ENCODE data around the gene CBX7.

The CBX7 gene

DNA sequence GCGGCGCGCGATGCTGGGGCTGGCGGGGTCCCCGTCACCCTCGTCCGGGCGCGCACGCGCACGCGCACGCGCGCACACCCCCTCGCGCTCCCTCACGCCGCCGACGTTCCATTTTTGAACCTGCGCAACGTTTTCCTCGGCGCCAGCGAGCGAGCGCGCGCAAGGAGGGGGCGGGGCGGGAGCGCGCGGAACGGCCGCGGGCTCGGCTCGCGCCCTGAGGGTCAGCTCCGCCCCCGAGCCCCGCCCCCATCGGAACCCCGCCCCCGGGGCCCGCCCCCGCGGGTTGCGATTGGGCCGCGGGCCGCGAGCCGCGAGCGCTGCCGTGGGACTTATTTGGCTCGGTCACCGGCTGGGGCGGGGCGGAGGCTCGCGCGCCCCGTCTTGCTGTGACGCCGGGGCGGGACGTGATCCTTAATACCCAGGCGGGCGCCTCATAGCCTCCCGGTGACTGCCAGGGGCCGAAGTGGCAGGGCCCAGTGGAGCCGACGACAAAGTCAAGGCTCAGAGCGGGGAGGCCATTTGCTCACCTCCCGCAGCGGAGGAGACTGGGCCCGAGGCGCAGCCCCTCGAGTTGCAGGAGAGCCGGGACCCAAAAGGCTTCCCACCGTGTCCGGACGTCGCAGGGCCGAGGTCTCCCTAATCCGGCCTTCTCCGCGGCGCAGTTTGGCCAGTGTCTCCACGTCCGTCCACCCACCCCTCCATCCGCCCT lies at the start of gene CBX7:
CBX7 (minus strand) TSS at position 170 of the 709 bp plus-strand sequence. CDS start 236 bp downstream, outside the sequence.
- peak; percentile 56 for DNase-seq

- no peak for DNase-seq
These were observed 45.1 kb upstream of the CBX7 start for GRCh38 chr22:39197578-39197977.

DNA sequence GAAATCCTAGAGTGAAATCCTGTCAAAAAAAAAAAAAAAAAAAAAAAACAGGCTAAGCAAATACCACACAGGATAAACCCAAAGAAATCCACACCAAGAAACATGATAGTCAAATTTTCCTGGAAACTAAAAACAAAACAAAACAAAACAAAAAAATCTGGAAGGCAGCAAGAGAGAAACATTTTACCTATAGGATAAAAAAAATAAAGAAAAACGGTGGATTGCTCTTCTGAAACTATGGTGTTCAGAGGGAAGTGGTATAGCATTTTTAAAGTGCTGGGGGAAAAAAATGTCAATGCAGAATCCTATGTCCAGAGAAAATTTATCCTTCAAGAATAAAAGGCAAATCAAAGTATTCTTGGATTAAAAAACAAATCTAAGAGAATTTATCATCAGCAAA lies 41.6 kb upstream of the CBX7 start:
- DNase-seq, result no peak

GRCh38 chr22:39188809-39189208 lies 36.3 kb upstream of the CBX7 start:
- no peak for DNase-seq

DNA sequence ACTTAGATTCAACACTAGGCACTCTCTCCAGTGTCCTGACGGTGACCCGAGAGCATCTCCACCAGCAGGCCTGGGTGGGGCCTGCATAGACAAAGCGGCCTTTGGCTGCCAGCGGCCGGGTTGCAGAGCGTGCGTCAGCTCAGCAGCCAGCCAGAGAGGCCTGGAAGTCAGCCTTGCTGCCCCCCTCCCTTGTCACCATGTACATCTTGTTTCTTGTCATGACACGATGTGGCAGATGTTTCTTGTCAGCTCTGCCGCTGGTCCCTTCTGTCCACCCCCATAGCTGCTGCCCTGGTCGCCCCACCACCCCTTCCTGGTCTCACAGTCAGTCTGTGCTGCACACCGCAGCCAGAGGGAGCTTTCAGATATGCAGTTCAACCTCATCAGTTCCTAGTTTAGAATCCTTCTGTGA lies 33.1 kb upstream of the CBX7 start:
- no peak for DNase-seq

GRCh38 chr22:39184586-39185577 lies 32.4 kb upstream of the CBX7 start:
- DNase-seq, result no peak

- peak; percentile 49 for DNase-seq
These were observed 31.6 kb upstream of the CBX7 start for GRCh38 chr22:39183991-39184585.

DNA sequence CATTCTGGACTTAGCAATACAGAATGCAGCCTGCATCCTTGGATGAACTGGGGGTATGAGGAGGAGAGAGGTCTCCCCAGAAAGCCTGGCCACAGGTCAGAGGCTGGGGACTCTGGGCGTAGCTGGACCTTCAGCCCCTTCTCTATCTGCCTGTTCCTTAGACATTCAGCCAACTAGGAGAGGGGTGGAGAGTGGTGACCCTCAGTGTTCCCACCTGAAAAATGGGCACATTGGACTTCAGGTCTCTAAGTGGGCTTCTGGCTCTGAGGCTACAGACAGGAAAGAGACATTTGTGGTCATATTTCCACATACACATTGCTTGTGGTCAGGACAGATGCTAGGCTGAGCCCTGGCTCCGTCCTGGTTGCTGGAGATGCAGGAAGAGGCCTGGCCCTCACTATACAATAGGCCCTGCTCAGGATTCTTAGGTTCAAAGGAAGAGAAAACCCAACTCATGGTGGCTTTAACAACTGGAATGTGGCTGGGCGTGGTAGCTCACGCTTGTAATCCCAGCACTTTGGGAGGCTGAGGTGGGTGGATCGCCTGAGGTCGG lies 30.1 kb upstream of the CBX7 start:
- DNase-seq, result no peak

- DNase-seq, result no peak
These were observed 29.3 kb upstream of the CBX7 start for GRCh38 chr22:39181778-39182177.

GRCh38 chr22:39181356-39181755 lies 28.9 kb upstream of the CBX7 start:
- no peak for DNase-seq

DNA sequence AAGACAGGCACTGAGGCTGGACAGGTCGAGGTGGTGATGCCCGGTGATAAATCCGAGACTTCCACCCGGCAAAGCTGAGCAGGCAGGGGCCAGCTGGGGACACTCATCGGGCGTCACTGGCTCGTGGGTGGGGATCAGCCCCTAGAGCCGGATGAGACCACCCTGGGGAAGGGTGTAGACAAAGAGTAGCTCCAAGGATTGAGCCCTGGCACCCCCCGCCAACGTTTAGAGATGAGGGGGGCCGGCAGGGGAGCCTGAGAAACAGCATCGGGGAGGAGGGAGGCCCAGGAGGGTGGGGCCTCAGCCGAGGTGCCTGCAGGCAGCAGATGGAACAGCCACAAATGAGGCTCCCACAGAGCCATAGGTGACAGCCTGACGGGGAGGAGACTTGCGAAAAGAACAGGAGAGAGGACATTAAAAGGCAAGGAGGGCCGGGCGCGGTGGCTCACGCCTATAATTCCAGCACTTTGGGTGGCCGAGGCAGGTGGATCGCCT lies 27.4 kb upstream of the CBX7 start:
- DNase-seq, result no peak

DNA sequence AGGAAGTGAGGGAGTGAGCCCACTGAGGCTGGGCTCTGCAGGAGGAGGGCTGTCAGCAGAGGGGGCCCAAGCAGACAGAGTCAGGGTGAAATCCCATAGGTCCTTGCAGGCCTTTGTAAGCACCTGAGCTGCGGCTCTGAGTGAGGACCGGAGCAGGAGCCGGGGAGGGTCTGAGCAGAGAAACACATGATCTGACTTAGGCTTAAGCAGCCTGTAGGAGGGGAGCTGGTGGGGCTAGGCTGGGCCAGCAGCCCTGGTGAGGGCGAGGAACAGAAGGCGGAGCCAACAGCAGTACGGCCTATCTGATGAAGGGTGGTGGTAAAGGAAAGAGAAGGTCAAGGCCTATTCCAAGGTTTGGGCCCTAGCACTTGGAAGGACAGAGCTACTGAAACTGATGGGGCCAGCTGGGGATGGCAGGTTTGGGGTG lies 26.9 kb upstream of the CBX7 start:
- no peak for DNase-seq

- no peak for DNase-seq
These were observed 26.0 kb upstream of the CBX7 start for GRCh38 chr22:39178206-39179111.

DNA sequence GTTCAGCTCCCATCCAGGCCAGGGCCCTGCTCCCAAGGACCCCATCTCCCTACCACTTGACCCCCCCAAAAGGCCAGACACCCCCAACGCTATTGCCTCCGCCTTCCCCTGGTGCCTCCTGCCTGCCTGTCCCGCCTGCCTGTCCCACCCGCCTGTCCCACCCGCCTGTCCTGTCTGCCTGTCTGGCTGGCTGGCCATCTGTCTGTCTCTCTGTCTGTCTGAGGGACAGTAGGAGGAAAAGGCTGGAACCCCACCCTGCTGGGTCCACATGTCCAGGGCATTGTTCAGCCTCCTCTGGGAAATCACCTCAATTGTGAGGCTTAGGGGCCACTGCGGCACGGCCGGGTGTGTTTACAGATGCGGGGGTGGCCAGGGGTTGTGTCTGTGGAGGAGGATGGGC lies 25.3 kb upstream of the CBX7 start:
- no peak for DNase-seq

DNA sequence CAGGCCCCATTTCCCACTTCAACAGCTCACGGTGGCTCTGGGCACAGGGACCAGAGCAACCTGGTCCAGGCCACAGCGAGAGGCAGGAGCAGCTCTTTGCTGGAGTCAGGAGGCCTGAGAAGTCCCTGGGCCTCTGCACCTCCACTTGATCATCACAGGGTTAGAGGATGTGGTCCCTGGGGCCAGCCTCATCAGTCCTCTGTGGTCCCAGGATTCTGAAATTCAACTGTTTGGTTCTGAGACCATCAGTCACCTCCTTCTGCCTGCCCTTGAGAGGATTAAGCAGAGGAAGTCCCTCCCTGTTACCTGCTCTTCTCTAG lies 24.9 kb upstream of the CBX7 start:
- no peak for DNase-seq

GRCh38 chr22:39176714-39177455 lies 24.4 kb upstream of the CBX7 start:
- no peak for DNase-seq

DNA sequence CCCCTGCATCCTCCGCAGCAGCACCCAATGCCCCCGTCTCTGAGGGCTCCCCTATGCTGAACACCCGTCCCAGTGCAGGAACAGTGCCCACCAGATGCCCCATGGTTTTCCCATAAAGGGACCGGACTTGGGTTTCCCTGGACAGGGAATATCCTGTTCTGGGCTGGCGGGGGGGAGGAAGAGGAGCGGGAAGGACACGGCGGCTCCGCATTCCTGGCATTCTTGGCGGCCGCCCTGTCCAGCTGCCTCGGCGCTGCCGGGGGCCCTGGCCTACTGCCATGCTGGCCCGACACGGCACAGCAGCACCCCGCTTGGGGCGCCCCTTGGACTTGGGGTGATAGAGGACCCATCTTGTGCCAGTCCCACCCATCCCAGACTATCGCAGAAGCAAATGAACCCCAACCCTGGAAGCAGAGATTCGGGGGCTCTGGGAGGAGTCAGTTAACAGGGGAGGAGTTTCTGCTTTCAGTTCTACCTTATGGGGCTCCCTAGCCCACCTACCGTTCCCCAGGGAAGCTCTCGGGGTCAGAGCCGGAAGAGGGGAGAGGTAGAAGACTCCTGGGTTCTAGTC lies 23.7 kb upstream of the CBX7 start:
- peak; percentile 65 for DNase-seq

DNA sequence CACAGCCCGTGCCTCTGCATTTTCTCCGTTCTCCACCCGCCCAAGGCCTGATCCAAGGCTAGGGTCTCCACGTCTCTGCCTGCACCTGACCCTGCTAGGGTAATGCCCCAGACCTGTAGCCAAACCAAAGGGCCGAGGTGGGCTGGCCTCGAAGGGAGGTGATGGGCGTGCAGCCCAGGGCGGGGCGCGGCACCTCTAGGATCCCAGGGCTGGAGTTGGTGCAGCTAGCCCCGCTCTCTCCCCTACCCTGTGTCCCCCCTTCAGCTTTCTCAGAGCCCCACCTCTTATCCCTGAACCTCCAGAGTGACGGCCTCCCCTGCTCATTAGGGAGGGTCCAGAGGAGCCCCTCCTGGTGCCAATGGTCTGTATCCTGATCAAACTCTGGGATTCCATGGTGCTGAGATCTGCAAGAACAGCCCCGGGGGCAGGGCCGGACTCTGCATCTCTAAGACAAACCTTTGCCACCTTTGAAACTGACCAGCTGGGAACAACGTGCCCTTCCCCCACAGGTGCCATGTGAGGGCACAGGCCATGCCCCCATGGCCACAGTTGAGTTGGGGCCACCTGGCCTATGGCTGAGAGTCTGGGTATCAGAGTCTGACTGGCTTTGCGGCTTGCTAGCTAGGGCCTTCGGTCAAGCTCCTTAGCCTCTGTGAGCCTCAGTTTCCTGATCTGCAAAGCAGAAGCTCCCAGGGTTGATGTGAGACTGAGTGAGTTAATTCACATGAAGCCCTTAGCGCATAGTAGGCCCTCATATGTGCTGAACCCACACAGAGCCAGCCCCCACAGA lies 23.1 kb upstream of the CBX7 start:
- peak; percentile 58 for DNase-seq

- peak; percentile 78 for DNase-seq
These were observed 22.2 kb upstream of the CBX7 start for GRCh38 chr22:39174498-39175352.
